Transverse colon (tissue), 4 donors: ENCODE results near the gene SMYD4. TPM values are rescaled to one million over a fixed set of nuclear protein-coding genes. Genes with fewer than 3 reads are reported as not detected.
"Not testable (repeated sequence)": the region's sequence is repeated elsewhere in the genome, so short reads cannot be mapped to it uniquely, and the experiment has no call there.

Source experiments
- DNase-seq: peaks from one replicate; pipeline ENCODE4 v3.0.0-alpha.2; 2019
- H3K27ac ChIP-seq, 4 donors: fragments of 200-600 bp; sonication (generic); 2 replicates each; pipeline ENCODE4 v1.5.1; 2016 to 2018; ENCODE audit warnings: inconsistent platforms in 4 of 4
- H3K27me3 ChIP-seq: fragments of 200-600 bp; sonication (generic); 2 replicates; pipeline ENCODE4 v1.5.1; 2017; ENCODE audit warnings: inconsistent platforms
- H3K36me3 ChIP-seq, 4 donors: fragments of 200-600 bp; sonication (generic); 2 replicates each; pipeline ENCODE4 v1.5.1; 2017 to 2019; ENCODE audit warnings: inconsistent platforms in 4 of 4
- H3K4me1 ChIP-seq, 4 donors: fragments of 200-600 bp; sonication (generic); 2 replicates each; pipeline ENCODE4 v1.5.1; 2017 to 2020; ENCODE audit warnings: inconsistent platforms in 4 of 4
- H3K4me3 ChIP-seq, 4 donors: fragments of 200-600 bp; sonication (generic); 1 replicate in 1 of 4; 2 replicates in 3 of 4; pipeline versions ENCODE4 v1.5.1 to v1.6.1; 2017 to 2019; ENCODE audit warnings: inconsistent platforms in 4 of 4
- H3K9me3 ChIP-seq, 2 donors: fragments of 200-600 bp; sonication (generic); 2 replicates each; pipeline ENCODE4 v1.5.1; 2017 to 2019; ENCODE audit warnings: inconsistent platforms in 2 of 2
- CTCF ChIP-seq, 5 experiments: fragments of 200-600 bp in 3 of 5; fragments of 450-650 bp in 2 of 5; sonication (generic) in 3 of 5; IDR thresholded peaks; 1 replicate in 2 of 5; 2 replicates in 3 of 5; pipeline ENCODE4 v1.5.1; 2016 to 2017; ENCODE audit warnings: antibody characterized with exemption in 5 of 5, inconsistent platforms in 3 of 5, mild to moderate bottlenecking in 2 of 5, moderate library complexity in 1 of 5
- EP300 ChIP-seq: sonication (generic); formaldehyde crosslinking; IDR thresholded peaks from one replicate; pipeline ENCODE4 v1.6.1; 2017; ENCODE audit warnings: antibody characterized with exemption, low read depth
- POLR2A ChIP-seq: fragments of 450-650 bp; IDR thresholded peaks from one replicate; pipeline ENCODE4 v1.6.1; 2016; ENCODE audit warnings: antibody characterized with exemption, mild to moderate bottlenecking, moderate library complexity
- POLR2AphosphoS5 ChIP-seq, 3 donors: sonication (generic); formaldehyde crosslinking; IDR thresholded peaks; one replicate each; pipeline ENCODE4 v1.6.1; 2016; ENCODE audit warnings: antibody characterized with exemption in 3 of 3
- WGBS, 2 donors: methylation state at CpG; one replicate each; pipeline ENCODE4 v1.1.5; 2018; ENCODE audit warnings: low coverage in 1 of 2; 5-methylcytosine and 5-hydroxymethylcytosine counted together
- in situ Hi-C, 4 donors: fragments of 200-750 bp; cut with MboI; loops; one replicate each; pipeline versions ENCODE4 v1.15.0 to v1.15.1; 2017; ENCODE audit warnings: low sequenced_read_pairs in 3 of 4, low pct_ligation_motif_present in 1 of 4, low pct_unique_long_range_greater_than_20kb in 1 of 4
- intact Hi-C: fragments of 100-400 bp; cut with DNase I; formaldehyde crosslinking; loops from one replicate; pipeline ENCODE4 v1.15.1; 2023; ENCODE audit warnings: low total_unique reads
- total RNA-seq, 4 donors: library from RNA; depleted of rRNA; stranded (reverse); fragments of >200 nt; gene quantifications; one replicate each; pipeline ENCODE4 v1.1.0, GENCODE V29; 2016

Gene SMYD4
- total RNA-seq, 4 donors from 2014 or later, result 4.1 to 14.8 (median 9.0) TPM

GRCh38 chr17:1774390-1775176 lies 55.1 kb downstream of the SMYD4 start:
- Histone ChIP-seq H3K27ac (peak overlapping the region; percentile 20 to 70 (median 65)), H3K4me3 (no peak overlapping the region), H3K9me3 (no peaks in the 10 kb centered on the region), H3K4me1 (peaks cover under 1 to 16% (median 6%) of the 10 kb centered on the region in 4 donors), H3K27me3 (no peaks in the 10 kb centered on the region), H3K36me3 (no peaks in the 10 kb centered on the region)
- TF ChIP-seq POLR2A (no peak), CTCF (IDR thresholded peaks at IDR 0.05) (no peak), EP300 (no peak), POLR2AphosphoS5 (IDR thresholded peaks at IDR 0.05) (no peak)
- in situ Hi-C loops, result no loop called here
- intact Hi-C loops, result no loop called here
- no peak for DNase-seq
- 88 to 92% methylated on average over 4 to 21 of the region's 21 CpGs for WGBS, 2 donors

- TF ChIP-seq POLR2A (peak; percentile 24), POLR2AphosphoS5 (IDR thresholded peaks at IDR 0.05) (peak in 1 of 3 donors; percentile 19), EP300 (no peak), CTCF (IDR thresholded peaks at IDR 0.05) (no peak)
- peaks cover 0 to 8% (median 5%) of the 10 kb centered on the region in 4 donors for H3K4me1 ChIP-seq
- in situ Hi-C loops (no loop called here), intact Hi-C loops (no loop called here)
- DNase-seq, result no peak
- H3K36me3 ChIP-seq, result no peaks in the 10 kb centered on the region
- no peak overlapping the region for H3K4me3 ChIP-seq
- peak overlapping the region; percentile 20 to 70 (median 65) for H3K27ac ChIP-seq
- no peaks in the 10 kb centered on the region for H3K27me3 ChIP-seq
- WGBS, 2 donors, result 20 to 67% methylated on average over 1 to 7 of the region's 7 CpGs
- H3K9me3 ChIP-seq, result no peaks in the 10 kb centered on the region
Measured at GRCh38 chr17:1773696-1774181, 56.0 kb downstream of the SMYD4 start.

- in situ Hi-C loops, H3K4me3 ChIP-seq, H3K36me3 ChIP-seq, H3K4me1 ChIP-seq, H3K27me3 ChIP-seq, DNase-seq, H3K9me3 ChIP-seq, intact Hi-C loops: not testable (repeated sequence)
- 66 to 74% methylated on average over 5 to 12 of the region's 12 CpGs for WGBS, 2 donors
- H3K27ac ChIP-seq, result peak overlapping the region; percentile 20 to 70 (median 65)
Measured at GRCh38 chr17:1773000-1773695, 56.6 kb downstream of the SMYD4 start.

GRCh38 chr17:1769822-1770477 lies 59.8 kb downstream of the SMYD4 start:
- DNase-seq, result no peak
- WGBS, 2 donors, result 39% methylated on average over 21 of the region's 21 CpGs; no CpG with 5 or more reads in 1 of the 2 donors
- in situ Hi-C loops, result no loop called here
- TF ChIP-seq CTCF (IDR thresholded peaks at IDR 0.05) (no peak), EP300 (no peak), POLR2A (no peak), POLR2AphosphoS5 (IDR thresholded peaks at IDR 0.05) (no peak)
- no peaks in the 10 kb centered on the region for H3K36me3 ChIP-seq
- peaks cover 0 to 11% (median 5%) of the 10 kb centered on the region in 4 donors for H3K4me1 ChIP-seq
- intact Hi-C loops, result no loop called here
- no peak overlapping the region for H3K27ac ChIP-seq
- no peaks in the 10 kb centered on the region for H3K9me3 ChIP-seq
- no peaks in the 10 kb centered on the region for H3K27me3 ChIP-seq
- no peak overlapping the region for H3K4me3 ChIP-seq
